ENCODE results near the gene PRPF19. TPM values are rescaled to one million over a fixed set of nuclear protein-coding genes. Genes with fewer than 3 reads are reported as not detected.

Gene PRPF19
- total and polyA plus RNA-seq, 2 of the 4 experiments (the other 2 are of a cell fraction) = 29.8 to 50.4 TPM

DNA sequence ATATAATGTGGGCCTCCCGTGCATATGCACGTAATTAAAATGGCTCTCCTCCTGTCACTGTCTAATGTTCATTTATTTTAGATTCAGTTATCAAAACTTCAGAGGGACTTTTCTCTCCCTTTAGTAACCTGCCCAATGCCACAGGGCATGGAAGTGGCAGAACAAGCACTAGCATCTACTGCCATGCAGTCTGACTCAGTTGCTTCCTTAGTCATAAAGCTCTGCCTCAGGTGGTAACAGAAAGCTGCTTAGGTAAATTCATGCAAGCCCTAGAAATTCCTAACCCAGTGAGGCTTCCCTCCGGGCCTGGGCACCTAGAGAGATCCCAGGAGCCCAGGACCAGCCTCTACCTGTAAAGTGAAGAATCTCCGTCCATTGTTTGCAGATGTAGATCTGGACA, 8.9 kb downstream of the PRPF19 start:
- Histone ChIP-seq H2BK15ac (ENCODE audit: low read depth, low read length) (no peak overlapping the region), H3K9me3 (ENCODE audit: control insufficient read depth, insufficient read depth, low read length) (no peaks in the 10 kb centered on the region), H3K9ac (ENCODE audit: low read depth, low read length) (no peak overlapping the region), H2AK5ac (ENCODE audit: low read depth, low read length) (no peak overlapping the region), H3K79me1 (ENCODE audit: low read depth in 1 of 2, low read length in 2 of 2) (peaks cover 2 to 12% of the 10 kb centered on the region in 2 experiments; a peak in 2 of 4 replicates), H3K4ac (ENCODE audit: low read depth, low read length) (no peak overlapping the region), H3K23ac (ENCODE audit: low read depth, low read length) (no peak overlapping the region), H3K27ac (ENCODE audit: insufficient read depth, low read length) (no peak overlapping the region), H3K4me2 (ENCODE audit: low read depth, low read length) (no peak overlapping the region), H4K20me1 (ENCODE audit: insufficient read depth, low read length) (peaks cover under 1% of the 10 kb centered on the region; the same call in 1 of the 2 replicates), H2AK9ac (replicated peaks; ENCODE audit: low read depth, low read length, poor library complexity) (no peak overlapping the region), H4K91ac (ENCODE audit: insufficient read depth, low read depth, low read length) (no peak overlapping the region), H3K14ac (replicated peaks; ENCODE audit: low read depth, low read length) (no peak overlapping the region), H2AFZ (replicated peaks; ENCODE audit: low read length, poor library complexity) (no peak overlapping the region), H4K8ac (ENCODE audit: low read depth in 2 of 2, low read length in 2 of 2) (no peak overlapping the region), H3K9me1 (ENCODE audit: insufficient read depth, low read length) (no peaks in the 10 kb centered on the region), H3K18ac (ENCODE audit: low read depth, low read length) (no peak overlapping the region), H2BK20ac (ENCODE audit: low read depth, low read length) (no peak overlapping the region), H3K4me3 (ENCODE audit: insufficient read depth, low read depth, low read length) (no peak overlapping the region), H2BK5ac (ENCODE audit: low read depth, low read length, poor library complexity, severe bottlenecking) (no peak overlapping the region), H3K4me1 (ENCODE audit: control insufficient read depth, insufficient read depth, low read length) (no peaks in the 10 kb centered on the region), H3K27me3 (ENCODE audit: control insufficient read depth, insufficient read depth, low read length) (no peaks in the 10 kb centered on the region), H3K36me3 (ENCODE audit: control insufficient read depth, insufficient read depth, low read length) (peaks cover 53% of the 10 kb centered on the region), H4K5ac (ENCODE audit: low read depth, low read length) (no peak overlapping the region), H2BK120ac (ENCODE audit: low read depth, low read length) (no peak overlapping the region), H3K56ac (ENCODE audit: extremely low read depth, insufficient read depth, low read length) (no peak overlapping the region)
- CTCF ChIA-PET = no interaction called here
- POLR2A ChIA-PET (ENCODE audit: unreplicated experiment) = no interaction called here
- BruUV-seq (replicated peaks) = no TSS peak
- in situ Hi-C loops (cut with MboI; ENCODE audit: low sequenced_read_pairs) (loop anchor here (5.0 kb wide), 1 partner anchor 120 kb away; no protein-coding TSS in a partner anchor), intact Hi-C loops (cut with micrococcal nuclease) (no loop called here), dilution Hi-C loops (cut with HindIII; ENCODE audit: low sequenced_read_pairs, unreplicated experiment) (no loop called here)
- TF ChIP-seq FOS (IDR thresholded peaks at IDR 0.05; ENCODE audit: low read depth, low read length) (no peak), MAFK (IDR thresholded peaks at IDR 0.05; ENCODE audit: low read depth, low read length) (no peak), RFX5 (IDR thresholded peaks at IDR 0.05; ENCODE audit: low read depth, low read length) (no peak), POLR2A (IDR thresholded peaks at IDR 0.05; ENCODE audit: low read depth, low read length) (no peak), NFE2L2 (IDR thresholded peaks at IDR 0.05; ENCODE audit: low read depth, low read length) (no peak), CHD1 (IDR thresholded peaks at IDR 0.05; ENCODE audit: low read depth, low read length) (no peak), MAZ (IDR thresholded peaks at IDR 0.05; ENCODE audit: borderline replicate concordance, low read depth, low read length) (no peak), RAD21 (IDR thresholded peaks at IDR 0.05; ENCODE audit: low read length) (no peak)
- TF ChIP-seq, protein P1, sequence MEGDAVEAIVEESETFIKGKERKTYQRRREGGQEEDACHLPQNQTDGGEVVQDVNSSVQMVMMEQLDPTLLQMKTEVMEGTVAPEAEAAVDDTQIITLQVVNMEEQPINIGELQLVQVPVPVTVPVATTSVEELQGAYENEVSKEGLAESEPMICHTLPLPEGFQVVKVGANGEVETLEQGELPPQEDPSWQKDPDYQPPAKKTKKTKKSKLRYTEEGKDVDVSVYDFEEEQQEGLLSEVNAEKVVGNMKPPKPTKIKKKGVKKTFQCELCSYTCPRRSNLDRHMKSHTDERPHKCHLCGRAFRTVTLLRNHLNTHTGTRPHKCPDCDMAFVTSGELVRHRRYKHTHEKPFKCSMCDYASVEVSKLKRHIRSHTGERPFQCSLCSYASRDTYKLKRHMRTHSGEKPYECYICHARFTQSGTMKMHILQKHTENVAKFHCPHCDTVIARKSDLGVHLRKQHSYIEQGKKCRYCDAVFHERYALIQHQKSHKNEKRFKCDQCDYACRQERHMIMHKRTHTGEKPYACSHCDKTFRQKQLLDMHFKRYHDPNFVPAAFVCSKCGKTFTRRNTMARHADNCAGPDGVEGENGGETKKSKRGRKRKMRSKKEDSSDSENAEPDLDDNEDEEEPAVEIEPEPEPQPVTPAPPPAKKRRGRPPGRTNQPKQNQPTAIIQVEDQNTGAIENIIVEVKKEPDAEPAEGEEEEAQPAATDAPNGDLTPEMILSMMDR (conservative IDR thresholded peaks at IDR 0.05; ENCODE audit: low read depth, low read length) = no peak
- TF ChIP-seq, protein P2, sequence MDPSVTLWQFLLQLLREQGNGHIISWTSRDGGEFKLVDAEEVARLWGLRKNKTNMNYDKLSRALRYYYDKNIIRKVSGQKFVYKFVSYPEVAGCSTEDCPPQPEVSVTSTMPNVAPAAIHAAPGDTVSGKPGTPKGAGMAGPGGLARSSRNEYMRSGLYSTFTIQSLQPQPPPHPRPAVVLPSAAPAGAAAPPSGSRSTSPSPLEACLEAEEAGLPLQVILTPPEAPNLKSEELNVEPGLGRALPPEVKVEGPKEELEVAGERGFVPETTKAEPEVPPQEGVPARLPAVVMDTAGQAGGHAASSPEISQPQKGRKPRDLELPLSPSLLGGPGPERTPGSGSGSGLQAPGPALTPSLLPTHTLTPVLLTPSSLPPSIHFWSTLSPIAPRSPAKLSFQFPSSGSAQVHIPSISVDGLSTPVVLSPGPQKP (IDR thresholded peaks at IDR 0.05; ENCODE audit: borderline replicate concordance, low read depth, low read length) = no peak
- TF ChIP-seq, protein P3, sequence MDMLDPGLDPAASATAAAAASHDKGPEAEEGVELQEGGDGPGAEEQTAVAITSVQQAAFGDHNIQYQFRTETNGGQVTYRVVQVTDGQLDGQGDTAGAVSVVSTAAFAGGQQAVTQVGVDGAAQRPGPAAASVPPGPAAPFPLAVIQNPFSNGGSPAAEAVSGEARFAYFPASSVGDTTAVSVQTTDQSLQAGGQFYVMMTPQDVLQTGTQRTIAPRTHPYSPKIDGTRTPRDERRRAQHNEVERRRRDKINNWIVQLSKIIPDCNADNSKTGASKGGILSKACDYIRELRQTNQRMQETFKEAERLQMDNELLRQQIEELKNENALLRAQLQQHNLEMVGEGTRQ (IDR thresholded peaks at IDR 0.05; ENCODE audit: low read depth, low read length) = no peak
- 93% methylated on average over 2 of the region's 4 CpGs; no CpG with 5 or more reads in 1 of the 2 experiments for WGBS, 2 experiments (ENCODE audit: extremely low coverage in 2 of 2, insufficient read length in 1 of 2)
- no peak for DNase-seq
- ATAC-seq (ENCODE audit: low read depth) = no peak
